Stimulated activated CD4-positive, alpha-beta T cell treated with anti-CD3 and anti-CD28 coated beads, Interleukin-1b, Interleukin-23, amount 100 ng/mL, for 24 hours (primary cell): Measurements from ENCODE around the gene EPHA5.

Experiments used
- DNase-seq, 4 experiments: peaks; one replicate each; pipeline ENCODE4 v3.0.0-alpha.2; 2020; ENCODE audit warnings: low read depth in 4 of 4, low spot score in 1 of 4

EPHA5 gene

GRCh38 chr4:65670331-65671031 lies at the start of gene EPHA5:
Gene EPHA5, minus strand, starts transcription at chr4:65670489. Its CDS starts 747 bp downstream, at chr4:65669742.
- no peak for DNase-seq

- DNase-seq = no peak
Observed at GRCh38 chr4:65719635-65720034, 49.3 kb upstream of the EPHA5 start.

- no peak for DNase-seq
Observed at GRCh38 chr4:65698631-65699030, 28.3 kb upstream of the EPHA5 start.

DNA sequence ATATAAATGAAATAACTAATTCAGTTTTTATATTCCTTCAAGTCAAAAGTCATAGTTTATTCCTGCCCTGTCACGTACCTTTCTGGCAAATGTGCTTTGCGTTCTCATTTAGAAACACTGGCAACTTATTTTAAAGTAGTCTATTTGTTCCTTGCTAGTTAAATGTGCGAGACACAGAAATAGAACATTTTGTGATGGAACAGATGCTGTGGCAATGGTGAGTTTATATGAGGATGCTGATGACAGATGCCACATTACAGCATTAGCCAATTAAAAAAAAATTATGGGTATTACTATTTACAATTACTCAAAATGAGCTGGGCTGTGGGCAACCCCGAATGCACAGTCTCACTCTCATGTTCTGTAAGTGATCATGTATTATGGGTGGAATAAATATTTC lies 26.1 kb upstream of the EPHA5 start:
- no peak for DNase-seq

DNA sequence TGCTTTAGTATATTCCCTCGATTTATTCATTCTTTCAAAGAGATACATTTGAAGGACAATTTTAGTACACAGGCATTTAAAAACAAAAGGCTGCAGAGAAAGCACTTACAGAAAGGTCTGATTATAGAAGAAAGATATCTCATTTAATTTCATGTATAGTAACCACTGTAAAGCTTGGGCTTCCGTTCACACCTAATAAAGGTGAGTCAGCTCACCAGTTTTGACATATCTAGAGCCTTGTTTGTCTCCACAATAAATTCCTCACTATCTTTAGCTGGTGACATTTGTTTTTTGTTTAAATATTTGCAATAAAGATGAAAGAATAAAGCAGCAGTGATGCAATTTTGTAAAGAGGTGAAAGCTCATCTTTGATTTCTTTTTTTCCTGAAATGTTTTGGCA lies 1.1 kb upstream of the EPHA5 start:
- DNase-seq = no peak

DNA sequence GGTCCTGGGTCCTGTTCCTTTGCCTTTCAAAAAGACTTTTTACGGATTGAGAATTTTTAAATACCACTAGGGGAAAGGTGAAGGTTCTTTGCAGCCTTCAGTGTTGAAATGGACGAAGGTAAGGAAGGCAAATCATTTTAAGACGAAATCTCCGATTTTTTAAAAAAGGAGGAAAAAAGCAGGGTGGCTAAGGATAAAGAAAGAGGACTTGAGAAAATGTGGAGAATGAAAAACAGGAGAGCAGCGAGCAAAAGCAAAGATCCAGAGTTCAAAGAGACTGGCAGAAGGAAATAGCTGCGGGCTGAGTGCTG lies 314 bp downstream of the EPHA5 start:
- DNase-seq = no peak

DNA sequence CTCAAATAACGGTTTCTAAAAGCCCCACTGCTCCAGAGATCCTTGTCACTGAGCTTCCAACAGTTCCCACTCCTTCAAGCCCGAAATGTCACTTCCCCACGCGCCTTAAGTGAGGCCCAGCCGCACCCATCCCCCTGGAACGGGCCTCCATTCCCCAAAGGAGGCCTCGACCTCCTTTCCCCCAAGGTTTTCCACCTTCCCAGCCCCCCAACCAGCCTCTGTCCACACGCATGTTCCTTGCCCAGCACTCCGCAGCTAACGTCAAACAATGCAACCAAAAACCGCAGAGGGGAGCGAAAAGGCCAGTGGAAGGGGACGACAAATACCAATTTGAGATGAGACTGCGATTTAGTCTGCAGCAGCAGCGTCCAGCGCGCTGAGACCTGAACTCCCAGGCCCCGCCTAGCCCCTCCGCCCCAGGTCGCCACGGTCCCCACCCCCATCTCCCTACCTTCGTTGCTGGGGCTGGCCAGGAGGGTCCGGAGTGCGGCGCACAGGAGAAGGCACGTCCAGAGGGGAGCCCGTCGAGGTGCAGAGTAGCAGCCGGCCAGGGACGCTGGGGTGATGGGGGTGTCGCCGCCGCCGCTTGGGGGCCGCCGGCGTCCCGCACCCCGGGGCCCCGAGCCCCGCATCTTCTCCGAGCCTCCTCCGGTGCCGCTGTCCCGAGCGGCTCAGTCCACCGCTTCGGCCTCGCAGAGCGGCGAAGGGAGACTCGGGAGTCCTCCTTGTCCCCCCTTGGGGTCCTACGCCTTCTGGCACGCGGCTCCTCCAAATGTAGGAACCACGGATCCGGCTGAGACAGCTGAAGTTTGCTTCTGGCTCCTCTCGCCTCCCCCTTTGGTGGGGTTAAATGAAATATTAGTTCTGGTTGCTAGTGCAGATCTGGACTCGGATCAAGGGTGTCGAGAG lies 924 bp downstream of the EPHA5 start:
- no peak for DNase-seq

GRCh38 chr4:65668201-65669089 lies 1.8 kb downstream of the EPHA5 start:
- no peak for DNase-seq

- no peak for DNase-seq
Observed at GRCh38 chr4:65667506-65668041, 2.7 kb downstream of the EPHA5 start.

GRCh38 chr4:65665771-65666523 lies 4.3 kb downstream of the EPHA5 start:
- no peak for DNase-seq

DNA sequence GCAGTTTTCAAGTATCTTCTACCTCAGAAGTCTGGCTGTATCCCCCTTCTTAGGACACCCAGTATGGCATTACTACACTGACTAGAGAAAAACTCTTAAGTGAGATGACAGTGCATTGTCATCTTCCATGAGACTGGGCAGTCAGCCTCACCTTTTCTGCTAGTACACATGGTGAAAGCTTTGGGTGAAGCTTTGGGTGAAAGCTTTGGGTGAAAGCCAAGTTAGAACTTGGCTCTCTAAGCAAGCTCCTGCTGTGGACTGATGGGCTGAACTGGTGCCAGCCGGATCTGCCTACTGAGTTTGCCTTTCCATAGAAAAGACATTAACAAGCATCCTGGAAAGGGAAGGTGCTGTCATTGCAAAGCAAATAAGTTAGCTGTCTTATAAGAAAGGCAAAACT lies 8.8 kb downstream of the EPHA5 start:
- no peak for DNase-seq

DNA sequence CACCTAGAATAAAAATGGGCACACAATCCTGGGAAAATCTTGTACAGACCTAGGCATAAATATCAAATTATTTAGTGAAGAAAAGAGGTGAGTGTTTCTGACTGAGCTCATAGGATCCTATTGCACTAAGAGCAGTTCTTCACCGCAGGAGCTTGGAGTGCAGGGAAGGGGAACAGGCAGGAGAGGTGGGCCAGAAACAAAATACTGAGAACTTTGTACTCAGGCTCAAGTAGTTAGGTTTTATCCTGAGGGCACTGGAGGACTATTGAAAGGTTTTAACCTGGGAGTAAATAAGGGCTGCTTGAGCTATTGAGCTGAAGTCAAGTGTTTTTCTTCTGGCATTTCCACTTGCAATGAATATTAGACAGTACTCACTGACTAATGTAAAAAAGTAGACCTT lies 12.2 kb downstream of the EPHA5 start:
- DNase-seq = no peak

- no peak for DNase-seq
Observed at GRCh38 chr4:65656008-65656407, 14.3 kb downstream of the EPHA5 start.

DNA sequence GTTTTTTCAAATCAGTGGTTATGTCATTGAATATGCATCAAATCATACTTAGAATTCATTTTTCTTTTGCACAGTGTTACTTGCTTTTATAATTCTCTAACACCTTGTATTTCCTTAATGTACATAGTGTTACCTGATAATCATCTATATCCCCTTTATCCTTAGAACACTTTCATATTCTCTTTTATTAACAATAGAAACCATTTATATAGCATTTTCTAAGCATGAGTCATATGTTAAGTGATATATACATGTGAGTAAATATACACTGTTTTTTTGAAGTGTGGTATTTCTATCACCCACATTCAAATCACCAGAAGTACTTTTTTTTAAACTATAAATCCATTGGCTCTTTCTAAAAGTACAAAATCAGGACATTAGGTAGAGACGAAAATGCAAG lies 15.3 kb downstream of the EPHA5 start:
- no peak for DNase-seq

DNA sequence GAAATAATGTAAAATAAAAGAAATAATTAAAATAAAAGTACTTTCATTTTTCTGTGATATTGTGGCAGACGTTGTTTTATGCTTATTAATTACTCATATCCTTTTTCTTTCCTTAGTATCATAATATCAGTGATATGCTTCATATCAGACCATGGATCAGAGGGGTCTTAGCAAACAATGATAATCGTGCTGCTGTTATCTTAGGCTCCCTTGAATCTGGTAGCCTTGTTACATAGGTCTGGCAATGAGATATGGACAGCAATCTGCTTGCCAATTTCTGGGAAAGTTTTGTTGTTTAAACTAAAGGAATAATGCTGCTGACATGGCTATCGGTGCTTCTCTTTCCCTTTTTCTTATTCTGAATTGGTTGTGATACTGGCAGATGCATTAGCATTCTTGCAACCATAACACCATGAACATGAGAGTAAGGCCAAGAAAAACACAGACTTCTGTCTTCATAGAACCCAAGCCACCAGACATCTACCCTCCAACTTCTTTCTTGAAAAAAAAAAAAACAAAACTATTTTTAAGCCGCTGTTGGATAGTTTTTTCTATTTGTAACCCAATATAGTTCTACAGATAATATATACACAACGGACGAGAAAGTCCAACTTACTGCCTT lies 16.4 kb downstream of the EPHA5 start:
- no peak for DNase-seq

DNA sequence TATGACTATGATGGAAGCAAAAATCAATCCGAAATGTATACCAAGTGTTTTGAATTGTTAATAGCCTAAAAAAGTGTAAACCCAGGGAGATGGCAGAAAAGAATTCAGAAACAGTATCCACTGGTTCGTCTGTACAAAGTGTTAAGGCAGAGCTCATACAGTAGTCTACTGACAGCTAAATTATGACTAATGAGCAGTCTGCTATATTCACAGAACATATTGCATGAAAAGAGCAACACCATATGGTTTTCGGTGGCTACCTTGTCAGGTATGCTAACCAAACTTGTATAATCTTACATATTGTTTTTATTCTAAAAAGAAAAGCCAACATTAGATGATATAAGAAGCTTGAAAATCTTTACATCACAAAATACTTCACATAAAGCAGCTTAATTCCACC lies 18.5 kb downstream of the EPHA5 start:
- no peak for DNase-seq

DNA sequence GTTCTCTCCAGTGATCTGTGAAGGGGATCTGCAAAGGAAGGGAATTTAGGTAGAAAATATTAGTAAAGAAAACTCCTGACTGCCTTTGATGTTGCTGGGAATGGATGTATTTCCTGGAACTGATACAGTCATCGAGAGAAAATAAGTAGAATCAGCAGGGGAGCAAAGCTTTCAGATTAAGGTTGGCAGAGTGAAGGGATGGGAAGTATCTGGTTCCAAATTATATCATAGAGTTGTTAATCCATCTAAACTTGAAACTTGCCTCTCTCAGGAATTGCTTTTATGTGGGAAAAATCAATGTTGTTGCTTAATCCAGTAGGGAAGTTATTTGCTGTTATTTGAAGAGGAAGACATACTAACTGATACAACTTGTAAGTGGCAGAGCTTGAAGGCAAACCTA lies 19.3 kb downstream of the EPHA5 start:
- no peak for DNase-seq

GRCh38 chr4:65646136-65646535 lies 24.2 kb downstream of the EPHA5 start:
- DNase-seq = no peak

DNA sequence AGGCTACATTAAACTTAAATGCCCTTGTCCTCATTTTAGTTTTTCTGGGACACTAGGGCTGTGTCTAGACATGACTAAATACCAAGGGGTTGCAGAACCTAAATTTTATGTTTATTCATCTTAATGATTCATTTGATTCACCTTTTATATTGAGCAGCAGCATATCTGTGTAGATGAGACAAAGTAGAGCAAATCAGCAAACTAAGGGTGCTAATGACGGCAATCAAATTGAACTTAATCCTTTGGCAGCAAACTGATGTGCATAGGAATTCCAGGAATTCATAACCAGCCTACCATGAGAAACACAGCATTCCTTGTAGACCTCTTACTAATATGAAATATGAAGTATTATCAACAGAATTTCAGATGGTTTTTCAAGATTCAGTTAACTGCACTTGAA lies 25.1 kb downstream of the EPHA5 start:
- DNase-seq = no peak
